H9 (cell line): Measurements from ENCODE around the gene TEAD2. TPM values are rescaled to one million over a fixed set of nuclear protein-coding genes. Genes with fewer than 3 reads are reported as not detected.

ENCODE experiments used
- DNase-seq: peaks from one replicate; pipeline ENCODE4 v3.0.0-alpha.2; 2017
- H2AFZ ChIP-seq: one replicate; pipeline ENCODE4 v1.6.1; 2013; ENCODE audit warnings: mild to moderate bottlenecking, low read length, control low read depth, moderate library complexity
- H2AK5ac ChIP-seq: 2 replicates; pipeline ENCODE4 v1.6.1; 2013; ENCODE audit warnings: low read length, control low read depth, mixed read lengths; ENCODE audit not compliant: insufficient read length
- H2BK120ac ChIP-seq: one replicate; pipeline ENCODE4 v1.6.1; 2013; ENCODE audit warnings: low read depth, mild to moderate bottlenecking, low read length, control low read depth, inconsistent platforms; ENCODE audit not compliant: poor library complexity, severe bottlenecking
- H2BK12ac ChIP-seq: 2 replicates; pipeline ENCODE4 v1.6.1; 2013; ENCODE audit warnings: low read length, control low read depth, mixed read lengths, low read depth; ENCODE audit not compliant: insufficient read length
- H2BK15ac ChIP-seq: 2 replicates; pipeline ENCODE4 v1.6.1; 2013; ENCODE audit warnings: low read depth, low read length, control low read depth
- H2BK20ac ChIP-seq: one replicate; pipeline ENCODE4 v1.6.1; 2013; ENCODE audit warnings: low read depth, mild to moderate bottlenecking, low read length, control low read depth, inconsistent platforms; ENCODE audit not compliant: poor library complexity, severe bottlenecking
- H2BK5ac ChIP-seq: 2 replicates; pipeline ENCODE4 v1.6.1; 2013; ENCODE audit warnings: low read length, control low read depth, mixed read lengths; ENCODE audit not compliant: insufficient read length
- H3K14ac ChIP-seq: 2 replicates; pipeline ENCODE4 v1.6.1; 2013; ENCODE audit warnings: low read length, control low read depth; ENCODE audit not compliant: insufficient read depth
- H3K18ac ChIP-seq: 2 replicates; pipeline ENCODE4 v1.6.1; 2013; ENCODE audit warnings: low read depth, mild to moderate bottlenecking, mixed read lengths, low read length, control low read depth; ENCODE audit not compliant: insufficient read length
- H3K23ac ChIP-seq: 2 replicates; pipeline ENCODE4 v1.6.1; 2013; ENCODE audit warnings: low read length, control low read depth, mixed read lengths, low read depth; ENCODE audit not compliant: insufficient read length
- H3K23me2 ChIP-seq: 2 replicates; pipeline ENCODE4 v1.6.1; 2013; ENCODE audit warnings: low read depth, mild to moderate bottlenecking, mixed read lengths, low read length, control low read depth; ENCODE audit not compliant: insufficient read length, poor library complexity, severe bottlenecking
- H3K27ac ChIP-seq: 2 replicates; pipeline ENCODE4 v1.5.1; 2013; ENCODE audit warnings: low read length, control low read depth, mixed read lengths, low read depth; ENCODE audit not compliant: insufficient read length
- H3K27me3 ChIP-seq: 2 replicates; pipeline ENCODE4 v1.6.1; 2013; ENCODE audit warnings: low read length, control low read depth, inconsistent platforms; ENCODE audit not compliant: insufficient read depth
- H3K4ac ChIP-seq: 2 replicates; pipeline ENCODE4 v1.6.1; 2013; ENCODE audit warnings: low read depth, mild to moderate bottlenecking, control low read depth, inconsistent platforms, low read length, moderate library complexity
- H3K4me1 ChIP-seq: 2 replicates; pipeline ENCODE4 v1.6.1; 2013; ENCODE audit warnings: low read length, control low read depth, inconsistent platforms; ENCODE audit not compliant: insufficient read depth
- H3K4me2 ChIP-seq: 2 replicates; pipeline ENCODE4 v1.6.1; 2013; ENCODE audit warnings: low read length, control low read depth, mixed read lengths; ENCODE audit not compliant: insufficient read length, insufficient read depth
- H3K56ac ChIP-seq: 2 replicates; pipeline ENCODE4 v1.6.1; 2013; ENCODE audit warnings: low read depth, mild to moderate bottlenecking, mixed read lengths, low read length, control low read depth; ENCODE audit not compliant: insufficient read length
- H3K79me1 ChIP-seq: 2 replicates; pipeline ENCODE4 v1.6.1; 2013; ENCODE audit warnings: low read depth, mild to moderate bottlenecking, moderate library complexity, low read length, control low read depth, inconsistent platforms; ENCODE audit not compliant: insufficient read depth, poor library complexity, severe bottlenecking
- H3K79me2 ChIP-seq: 2 replicates; pipeline ENCODE4 v1.6.1; 2013; ENCODE audit warnings: low read length, control low read depth, inconsistent platforms; ENCODE audit not compliant: insufficient read depth
- H3K9ac ChIP-seq: 2 replicates; pipeline ENCODE4 v1.6.1; 2013; ENCODE audit warnings: low read length, control low read depth, mixed read lengths; ENCODE audit not compliant: insufficient read length; ENCODE audit errors: extremely low read depth
- H3K9me3 ChIP-seq: one replicate; pipeline ENCODE4 v1.6.1; 2013; ENCODE audit warnings: low read depth, low read length, inconsistent platforms; ENCODE audit not compliant: control insufficient read depth
- H3T11ph ChIP-seq: one replicate; pipeline ENCODE4 v1.6.1; 2013; ENCODE audit warnings: mild to moderate bottlenecking, low read length, control low read depth, inconsistent platforms
- H4K20me1 ChIP-seq: one replicate; pipeline ENCODE4 v1.6.1; 2013; ENCODE audit not compliant: control insufficient read depth, insufficient read length, insufficient read depth
- H4K5ac ChIP-seq: 2 replicates; pipeline ENCODE4 v1.6.1; 2013; ENCODE audit warnings: low read depth, mild to moderate bottlenecking, mixed read lengths, low read length, control low read depth; ENCODE audit not compliant: insufficient read length
- H4K8ac ChIP-seq: replicated peaks from 2 replicates; pipeline ENCODE4 v1.6.1; 2013; ENCODE audit warnings: low read length, control low read depth, mixed read lengths, low read depth; ENCODE audit not compliant: insufficient read length
- H4K91ac ChIP-seq: 2 replicates; pipeline ENCODE4 v1.6.1; 2013; ENCODE audit warnings: low read depth, mild to moderate bottlenecking, moderate library complexity, mixed read lengths, low read length, control low read depth; ENCODE audit not compliant: insufficient read length
- H3K27ac Mint-ChIP-seq, 3 experiments: 2 replicates in 2 of 3; 3 replicates in 1 of 3; pipeline ENCODE4 v1.8.0; 2020 to 2021; ENCODE audit warnings: mixed read lengths in 3 of 3, mild to moderate bottlenecking in 1 of 3, moderate library complexity in 1 of 3
- H3K27me3 Mint-ChIP-seq: 2 replicates; pipeline ENCODE4 v1.8.0; 2021; ENCODE audit warnings: low read depth, mild to moderate bottlenecking, moderate library complexity, mixed read lengths
- H3K36me3 Mint-ChIP-seq, 3 experiments: 2 replicates in 2 of 3; 3 replicates in 1 of 3; pipeline ENCODE4 v1.8.0; 2020 to 2021; ENCODE audit warnings: low read depth in 3 of 3, mixed read lengths in 3 of 3; ENCODE audit not compliant: insufficient read depth in 1 of 3
- H3K4me1 Mint-ChIP-seq, 2 experiments: 2 replicates each; pipeline ENCODE4 v1.8.0; 2020; ENCODE audit warnings: mixed read lengths in 2 of 2
- H3K4me3 Mint-ChIP-seq, 2 experiments: 2 replicates in 1 of 2; 3 replicates in 1 of 2; pipeline ENCODE4 v1.8.0; 2020 to 2021; ENCODE audit warnings: mild to moderate bottlenecking in 2 of 2, mixed read lengths in 2 of 2, moderate library complexity in 1 of 2
- H3K9me3 Mint-ChIP-seq, 2 experiments: 2 replicates in 1 of 2; 3 replicates in 1 of 2; pipeline ENCODE4 v1.8.0; 2020; ENCODE audit warnings: mild to moderate bottlenecking in 2 of 2, mixed read lengths in 2 of 2, moderate library complexity in 1 of 2
- CTCF ChIP-seq: fragments of 200-600 bp; sonication (generic); conservative IDR thresholded peaks from 3 replicates; pipeline ENCODE4 v1.8.0; 2021; ENCODE audit warnings: antibody characterized with exemption, mild to moderate bottlenecking
- WGBS: extraction: QIAGEN DNeasy Blood & Tissue Kit; methylation state at CpG from one replicate; pipeline ENCODE4 v1.1.7; 2013; ENCODE audit warnings: missing lambda C conversion rate, low lambda C conversion rate, mixed read lengths; ENCODE audit not compliant: insufficient read length; ENCODE audit errors: extremely low coverage; 5-methylcytosine and 5-hydroxymethylcytosine counted together
- total RNA-seq: library from RNA; stranded (reverse); gene quantifications from 2 replicates; pipeline ENCODE4 v1.2.1, GENCODE V29; 2021

The TEAD2 gene
- total RNA-seq, 1 experiment from 2014 or later = 126 TPM

- H3K9me3 ChIP-seq = no peaks in the 10 kb centered on the region
- DNase-seq = no peak
- H3K4me2 ChIP-seq = no peak overlapping the region
- no peak overlapping the region for H4K91ac ChIP-seq
- H4K5ac ChIP-seq = no peak overlapping the region
- H3K27ac ChIP-seq = no peak overlapping the region
- WGBS = no CpG with 5 or more reads among the region's 3 CpGs
- H2AK5ac ChIP-seq = no peak overlapping the region
- no peak overlapping the region for H2BK15ac ChIP-seq
- no peaks in the 10 kb centered on the region for H3K4me1 ChIP-seq
- H2BK20ac ChIP-seq = no peak overlapping the region
- no peak overlapping the region for H2BK120ac ChIP-seq
- H2AFZ ChIP-seq = no peak overlapping the region
- H3K23me2 ChIP-seq = no peaks in the 10 kb centered on the region
- Mint-ChIP-seq H3K27ac (no peak overlapping the region), H3K4me1 (no peaks in the 10 kb centered on the region), H3K36me3 (peaks cover 2 to 6% (median 3%) of the 10 kb centered on the region in 3 experiments; a peak in 4 of 7 replicates), H3K27me3 (peaks cover 16% of the 10 kb centered on the region), H3K9me3 (peaks cover 8 to 15% of the 10 kb centered on the region in 2 experiments), H3K4me3 (no peak overlapping the region)
- no peak overlapping the region for H3K4ac ChIP-seq
- no peak for TF ChIP-seq CTCF
- no peaks in the 10 kb centered on the region for H4K20me1 ChIP-seq
- no peak overlapping the region for H3T11ph ChIP-seq
- H3K14ac ChIP-seq = no peak overlapping the region
- H3K79me1 ChIP-seq = no peaks in the 10 kb centered on the region
- H3K18ac ChIP-seq = no peak overlapping the region
- no peak overlapping the region for H2BK5ac ChIP-seq
- H4K8ac ChIP-seq = no peak overlapping the region
- no peaks in the 10 kb centered on the region for H3K79me2 ChIP-seq
- no peak overlapping the region for H3K23ac ChIP-seq
- no peak overlapping the region for H3K9ac ChIP-seq
- H3K27me3 ChIP-seq = no peaks in the 10 kb centered on the region
- no peak overlapping the region for H3K56ac ChIP-seq
- no peak overlapping the region for H2BK12ac ChIP-seq
Observed at GRCh38 chr19:49380391-49380790, 18.2 kb upstream of the TEAD2 start.
